ENCODE data around the gene MTAP.

- TF ChIP-seq CTCF (conservative IDR thresholded peaks at IDR 0.05; ENCODE audit: low read depth, low read length) (no peak), EZH2phosphoT487 (IDR thresholded peaks at IDR 0.05; ENCODE audit: borderline replicate concordance, low read length) (no peak)
Observed at GRCh38 chr9:21864505-21864904, 62.1 kb downstream of the MTAP start.

Measured in PC-3 (cell line).